BE2C (cell line): ENCODE data around the gene SH3RF3.

Experiments
- DNase-seq: peaks from one replicate; pipeline ENCODE4 v3.0.0-alpha.2; 2020
- H3K27me3 ChIP-seq: fragments of 250-450 bp; sonication (Bioruptor Pico); 2 replicates; pipeline ENCODE4 v1.5.1; 2020; ENCODE audit warnings: mild to moderate bottlenecking
- H3K36me3 ChIP-seq: fragments of 250-450 bp; sonication (Bioruptor Pico); 2 replicates; pipeline ENCODE4 v1.5.1; 2020; ENCODE audit warnings: mild to moderate bottlenecking
- H3K4me1 ChIP-seq: fragments of 250-450 bp; sonication (Bioruptor Pico); 2 replicates; pipeline ENCODE4 v1.5.1; 2020
- H3K4me3 ChIP-seq: 2 replicates; pipeline ENCODE4 v1.5.1; 2011; ENCODE audit warnings: low read depth, low read length
- H3K9me3 ChIP-seq: fragments of 250-450 bp; sonication (Bioruptor Pico); 2 replicates; pipeline ENCODE4 v1.5.1; 2020
- CTCF ChIP-seq: IDR thresholded peaks from 2 replicates; pipeline ENCODE4 v1.5.1; 2012; ENCODE audit warnings: mild to moderate bottlenecking, low read depth, low read length

SH3RF3 gene

GRCh38 chr2:109139002-109139401, 10.0 kb downstream of the SH3RF3 start:
- H3K4me3 ChIP-seq, result no peak overlapping the region
- peaks cover 25% of the 10 kb centered on the region for H3K27me3 ChIP-seq
- H3K4me1 ChIP-seq, result no peaks in the 10 kb centered on the region
- no peaks in the 10 kb centered on the region for H3K36me3 ChIP-seq
- H3K9me3 ChIP-seq, result no peaks in the 10 kb centered on the region
- TF ChIP-seq CTCF, result no peak
- DNase-seq, result no peak

- Histone ChIP-seq H3K27me3 (peaks cover 19% of the 10 kb centered on the region), H3K4me1 (no peaks in the 10 kb centered on the region), H3K36me3 (no peaks in the 10 kb centered on the region), H3K4me3 (no peak overlapping the region), H3K9me3 (no peaks in the 10 kb centered on the region)
- no peak for DNase-seq
- no peak for TF ChIP-seq CTCF
These were observed 10.9 kb downstream of the SH3RF3 start for GRCh38 chr2:109139865-109140396.

DNA sequence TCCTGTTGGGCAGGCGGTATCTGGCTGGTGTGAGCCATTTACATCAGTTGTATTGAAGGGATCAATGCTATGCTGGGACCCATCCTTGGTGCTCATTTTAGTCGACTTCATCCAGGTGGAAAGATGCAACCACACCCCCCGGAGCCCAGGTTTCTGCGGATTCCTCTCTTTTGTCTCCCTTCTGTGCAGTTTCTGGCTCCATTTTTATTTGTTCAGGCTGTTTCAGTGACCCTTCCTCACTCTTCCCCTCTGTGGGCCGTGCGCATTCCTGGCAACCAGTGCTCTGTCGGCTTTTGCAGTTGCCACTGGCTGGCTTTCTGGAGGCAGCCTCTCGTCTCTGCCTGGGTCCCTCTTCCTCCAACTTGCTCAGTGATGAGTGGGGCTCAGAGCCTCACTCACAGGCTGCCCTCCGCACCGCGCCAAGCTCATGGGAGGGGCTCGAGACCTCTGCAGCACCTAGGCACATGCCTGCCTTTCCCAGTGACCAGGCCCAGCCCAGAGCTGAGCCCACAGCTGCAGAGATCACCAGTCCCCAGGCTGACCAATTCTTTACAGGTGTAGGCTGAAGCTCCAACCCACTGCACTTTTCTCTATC, 12.1 kb downstream of the SH3RF3 start:
- Histone ChIP-seq H3K4me1 (no peaks in the 10 kb centered on the region), H3K36me3 (no peaks in the 10 kb centered on the region), H3K27me3 (peaks cover 16% of the 10 kb centered on the region), H3K4me3 (no peak overlapping the region), H3K9me3 (no peaks in the 10 kb centered on the region)
- no peak for DNase-seq
- no peak for TF ChIP-seq CTCF

DNA sequence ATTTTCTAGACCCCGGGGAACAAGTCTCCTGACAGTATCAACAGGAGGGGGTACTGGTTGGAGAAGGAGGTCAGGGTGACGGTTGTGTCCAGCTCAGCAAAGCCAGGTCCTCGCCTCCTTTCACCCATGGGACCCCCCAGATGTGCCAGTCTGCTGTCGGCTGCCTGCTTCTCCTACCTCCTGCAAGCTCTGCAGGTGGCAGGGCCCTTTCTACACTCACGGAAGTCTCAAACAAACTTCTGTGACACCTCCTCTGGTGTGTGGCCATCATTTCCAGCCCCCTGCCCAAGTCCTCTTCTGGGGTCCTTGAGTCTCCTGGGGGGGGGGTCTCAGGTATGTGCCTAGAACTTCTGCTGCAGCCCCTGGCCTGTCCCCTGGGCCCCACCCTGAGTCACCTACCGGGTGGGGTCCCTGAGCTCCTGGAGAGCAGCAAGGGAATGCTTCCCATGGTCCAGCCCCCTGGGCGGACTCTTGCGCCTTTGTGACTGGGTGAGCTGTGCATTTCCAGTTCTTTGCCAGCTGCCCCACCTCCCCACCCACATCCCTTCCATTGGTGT, 12.8 kb downstream of the SH3RF3 start:
- Histone ChIP-seq H3K4me1 (no peaks in the 10 kb centered on the region), H3K4me3 (no peak overlapping the region), H3K36me3 (no peaks in the 10 kb centered on the region), H3K9me3 (no peaks in the 10 kb centered on the region), H3K27me3 (peaks cover 11% of the 10 kb centered on the region)
- DNase-seq, result no peak
- no peak for TF ChIP-seq CTCF

DNA sequence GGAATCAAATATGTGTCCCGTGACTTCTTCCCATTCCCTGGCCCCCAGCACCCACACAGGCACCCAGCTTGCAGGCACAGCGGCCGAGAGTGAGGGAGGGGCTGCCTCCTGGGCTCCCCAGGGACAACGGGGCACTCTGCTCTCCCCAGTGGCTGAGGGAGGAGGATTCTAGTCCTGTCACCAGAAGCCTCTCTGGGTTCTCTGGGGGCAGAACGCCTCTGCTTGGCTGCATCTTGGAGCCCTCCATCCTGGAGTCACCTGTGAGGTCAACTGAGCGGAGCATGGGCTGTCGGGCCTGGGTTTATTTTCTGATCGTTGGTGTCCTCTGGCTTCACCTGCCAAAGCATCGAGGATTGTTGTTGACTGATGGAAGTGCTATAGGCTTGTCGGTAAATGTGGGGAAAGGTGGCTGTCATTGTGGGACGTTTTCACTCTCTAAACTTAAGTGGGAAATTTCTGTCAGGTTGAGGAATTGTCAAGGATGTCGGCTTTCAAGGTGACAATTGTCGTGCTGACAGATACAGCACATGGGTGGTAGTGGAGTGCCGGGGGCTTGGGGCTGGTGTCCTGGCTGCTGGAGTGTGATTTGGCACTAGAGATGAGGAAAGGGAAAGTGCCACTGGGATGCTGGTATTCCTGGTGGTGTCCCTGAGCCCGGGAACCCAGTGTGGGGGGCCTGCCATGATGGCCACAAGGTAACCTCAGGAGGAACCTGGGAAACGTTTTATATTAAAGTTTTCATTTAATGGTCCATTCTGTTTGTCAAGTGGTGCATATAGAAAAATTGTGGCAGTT, 13.6 kb downstream of the SH3RF3 start:
- Histone ChIP-seq H3K4me1 (no peaks in the 10 kb centered on the region), H3K9me3 (no peaks in the 10 kb centered on the region), H3K27me3 (peaks cover 2% of the 10 kb centered on the region), H3K4me3 (no peak overlapping the region), H3K36me3 (no peaks in the 10 kb centered on the region)
- no peak for TF ChIP-seq CTCF
- no peak for DNase-seq
